Spinal cord (tissue), 10 donors: Measurements from ENCODE around the gene SUSD1. TPM values are rescaled to one million over a fixed set of nuclear protein-coding genes. Genes with fewer than 3 reads are reported as not detected.
"Not testable (repeated sequence)": the region's sequence is repeated elsewhere in the genome, so short reads cannot be mapped to it uniquely, and the experiment has no call there.

ENCODE experiments used
- DNase-seq, 6 donors: peaks; one replicate each; pipeline versions ENCODE4 v3.0.0 to v3.0.0-alpha.2; 2013 to 2015; ENCODE audit warnings: low spot score in 6 of 6, low read depth in 4 of 6
- H3K27ac ChIP-seq: one replicate; pipeline ENCODE4 v1.5.1; 2013; ENCODE audit warnings: low read depth, low read length, control low read depth
- H3K27me3 ChIP-seq: one replicate; pipeline ENCODE4 v1.6.1; 2013; ENCODE audit warnings: low read length; ENCODE audit not compliant: control insufficient read depth, insufficient read depth
- H3K36me3 ChIP-seq: one replicate; pipeline ENCODE4 v1.6.1; 2013; ENCODE audit warnings: low read length; ENCODE audit not compliant: control insufficient read depth, insufficient read depth
- H3K4me1 ChIP-seq: one replicate; pipeline ENCODE4 v1.6.1; 2013; ENCODE audit warnings: low read length; ENCODE audit not compliant: control insufficient read depth, insufficient read depth
- H3K4me3 ChIP-seq: one replicate; pipeline ENCODE4 v1.5.1; 2013; ENCODE audit warnings: low read depth, low read length, control low read depth
- H3K9me3 ChIP-seq: one replicate; pipeline ENCODE4 v1.6.1; 2013; ENCODE audit warnings: low read length; ENCODE audit not compliant: control insufficient read depth, insufficient read depth
- WGBS: methylation state at CpG from one replicate; pipeline ENCODE4 v1.1.5; 2013; ENCODE audit warnings: missing lambda C conversion rate; ENCODE audit not compliant: insufficient coverage; 5-methylcytosine and 5-hydroxymethylcytosine counted together
- polyA plus RNA-seq, 2 donors: library from polyadenylated mRNA; unstranded; fragments of 120-200 nt; gene quantifications; one replicate each; pipeline ENCODE4 v1.2.1, GENCODE V29; 2013; ENCODE audit not compliant: insufficient read length in 2 of 2
- total RNA-seq, 2 donors: library from RNA; depleted of rRNA in 1 of 2; stranded (reverse); fragments of 120-200 nt in 1 of 2; fragments of >200 nt in 1 of 2; gene quantifications; one replicate each; pipeline versions ENCODE4 v1.2.3 to v1.2.4, GENCODE V29; 2013 to 2014
- donor health status: healthy.

The SUSD1 gene
- total and polyA plus RNA-seq, 4 donors, result 12.9 to 39.0 (median 15.3) TPM

DNA sequence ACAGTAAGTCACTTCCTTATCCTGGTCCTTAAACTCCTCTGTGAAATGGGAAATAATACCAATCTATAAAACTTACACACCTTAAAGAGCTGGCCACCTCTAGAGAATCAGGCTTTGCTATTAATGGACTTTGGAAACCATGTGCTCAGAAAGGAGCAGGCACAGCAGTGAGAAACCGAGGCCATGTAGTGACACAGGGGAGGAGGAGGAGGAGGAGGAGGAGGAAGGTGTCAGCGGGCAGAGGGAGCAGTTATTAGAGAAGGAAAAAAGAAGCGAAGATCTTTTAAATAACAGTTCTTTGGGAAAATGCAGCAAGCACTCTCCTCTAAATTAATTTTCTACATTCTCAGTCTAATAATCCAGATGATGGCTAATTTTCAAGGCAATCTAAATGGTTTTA, 38.0 kb downstream of the SUSD1 start:
- Histone ChIP-seq H3K4me1 (no peaks in the 10 kb centered on the region), H3K4me3 (no peak overlapping the region), H3K27ac (no peak overlapping the region), H3K36me3 (peaks cover 7% of the 10 kb centered on the region), H3K9me3 (peaks cover 6% of the 10 kb centered on the region), H3K27me3 (no peaks in the 10 kb centered on the region)
- no peak for DNase-seq
- no CpG with 5 or more reads among the region's 3 CpGs for WGBS

DNA sequence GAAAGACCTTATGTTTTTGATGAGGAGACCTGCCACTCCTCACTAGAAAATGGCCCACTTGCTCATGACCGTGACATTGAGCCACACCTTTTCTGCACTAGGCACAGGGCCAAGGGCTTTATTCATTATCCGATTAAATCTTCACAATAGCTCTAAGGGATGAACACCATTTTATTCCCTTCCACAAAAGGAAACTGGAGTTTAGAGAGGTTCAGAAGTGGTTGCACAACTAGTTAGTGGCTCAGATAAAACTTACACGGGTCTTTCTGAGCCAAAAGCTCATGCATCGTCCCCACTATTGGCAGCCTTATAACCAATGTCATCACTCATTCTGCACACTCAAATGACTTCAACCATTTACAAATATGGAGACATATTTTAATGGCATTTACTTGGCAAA, 39.4 kb downstream of the SUSD1 start:
- no peak for DNase-seq
- no peak overlapping the region for H3K4me3 ChIP-seq
- H3K4me1 ChIP-seq, result no peaks in the 10 kb centered on the region
- H3K36me3 ChIP-seq, result peaks cover 7% of the 10 kb centered on the region
- H3K27ac ChIP-seq, result no peak overlapping the region
- no peaks in the 10 kb centered on the region for H3K27me3 ChIP-seq
- peaks cover 6% of the 10 kb centered on the region for H3K9me3 ChIP-seq
- WGBS, result 100% methylated on average over 2 of the region's 4 CpGs

DNA sequence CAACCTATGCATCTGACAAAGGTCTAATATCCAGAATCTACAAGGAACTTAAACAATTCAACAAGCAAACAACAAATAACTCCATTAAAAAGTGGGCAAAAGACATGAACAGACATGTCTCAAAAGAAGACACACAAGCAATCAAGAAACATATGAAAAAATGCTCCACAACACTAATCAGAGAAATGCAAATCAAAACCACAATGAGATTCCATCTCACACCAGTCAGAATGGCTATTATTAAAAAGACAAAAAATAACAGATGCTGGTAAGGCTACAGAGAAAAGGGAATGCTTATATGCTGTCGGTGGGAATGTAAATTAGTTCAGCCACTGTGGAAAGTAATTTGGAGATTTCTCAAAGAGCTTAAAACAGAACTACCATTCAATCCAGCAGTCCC, 41.3 kb downstream of the SUSD1 start:
- H3K27ac ChIP-seq, H3K4me1 ChIP-seq, H3K36me3 ChIP-seq, H3K9me3 ChIP-seq, H3K4me3 ChIP-seq, DNase-seq, H3K27me3 ChIP-seq: not testable (repeated sequence)
- WGBS, result no CpG with 5 or more reads among the region's 1 CpG

DNA sequence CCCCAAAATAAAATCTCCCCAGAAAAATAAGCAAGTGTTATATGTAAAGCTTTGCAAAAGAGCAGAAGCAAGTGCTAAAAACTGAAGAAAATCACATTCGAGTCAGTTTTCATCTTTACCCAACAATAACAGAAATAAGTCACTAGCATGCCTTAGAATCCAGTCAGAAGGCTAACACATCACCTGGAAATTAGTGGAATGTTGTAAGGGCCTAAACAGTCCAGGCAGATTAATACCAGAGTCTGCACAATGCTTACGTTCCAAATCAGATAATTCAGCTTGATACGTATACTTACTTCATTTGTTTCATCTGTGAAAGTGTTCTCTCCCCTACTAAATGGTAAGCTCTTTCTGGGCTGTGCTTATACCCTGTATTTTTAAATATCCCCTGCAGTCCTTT, 42.7 kb downstream of the SUSD1 start:
- Histone ChIP-seq H3K4me3 (no peak overlapping the region), H3K4me1 (no peaks in the 10 kb centered on the region), H3K9me3 (peaks cover 6% of the 10 kb centered on the region), H3K36me3 (peaks cover 7% of the 10 kb centered on the region), H3K27me3 (no peaks in the 10 kb centered on the region), H3K27ac (no peak overlapping the region)
- WGBS, result no CpG with 5 or more reads among the region's 3 CpGs
- DNase-seq, result no peak

DNA sequence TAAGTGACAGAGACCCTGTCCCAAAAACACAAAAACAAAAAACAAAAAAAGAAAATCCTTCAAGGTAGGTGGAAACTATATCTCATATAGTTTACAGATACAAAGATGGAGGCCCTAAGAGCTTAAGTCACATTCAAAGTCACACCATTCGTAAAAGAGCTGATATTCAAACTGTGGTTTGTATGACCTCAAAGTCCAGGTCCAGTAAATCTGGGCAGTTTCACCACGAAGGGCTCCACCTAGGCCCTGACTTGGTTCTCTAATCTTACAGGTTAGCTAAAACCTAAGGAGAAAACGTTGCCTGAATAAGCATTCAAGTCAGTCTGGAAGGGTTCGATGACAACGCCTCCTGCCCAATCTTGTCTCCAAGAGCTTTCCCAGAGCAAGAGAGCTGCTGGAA, 44.1 kb downstream of the SUSD1 start:
- no peak overlapping the region for H3K4me3 ChIP-seq
- DNase-seq, result no peak
- H3K9me3 ChIP-seq, result peaks cover 6% of the 10 kb centered on the region
- peaks cover 7% of the 10 kb centered on the region for H3K36me3 ChIP-seq
- no peak overlapping the region for H3K27ac ChIP-seq
- H3K4me1 ChIP-seq, result no peaks in the 10 kb centered on the region
- 79% methylated on average over 5 of the region's 5 CpGs for WGBS
- H3K27me3 ChIP-seq, result no peaks in the 10 kb centered on the region

DNA sequence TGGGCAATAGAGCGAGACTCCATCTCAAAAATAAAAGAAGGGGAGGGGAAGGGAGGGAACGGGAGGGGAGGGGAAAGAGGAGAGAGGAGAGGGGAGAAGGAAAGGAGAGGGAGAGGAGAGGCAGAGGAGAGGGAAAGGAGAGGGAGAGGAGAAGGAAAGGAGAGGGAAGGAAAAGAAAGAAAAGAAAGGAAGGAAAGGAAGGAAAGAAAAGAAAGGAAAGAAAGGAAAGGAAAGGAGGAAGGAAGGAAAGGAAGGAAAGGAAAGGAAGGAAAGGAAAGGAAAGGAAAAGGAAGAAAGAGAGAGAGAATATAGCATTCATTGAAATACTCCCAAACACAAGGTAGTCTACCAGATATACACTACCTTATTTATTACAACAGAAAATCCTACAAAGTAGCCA, 44.8 kb downstream of the SUSD1 start:
- Histone ChIP-seq H3K27ac (no peak overlapping the region), H3K4me1 (no peaks in the 10 kb centered on the region), H3K27me3 (no peaks in the 10 kb centered on the region), H3K36me3 (peaks cover 7% of the 10 kb centered on the region), H3K9me3 (peaks cover 6% of the 10 kb centered on the region), H3K4me3 (no peak overlapping the region)
- 68% methylated on average over 2 of the region's 2 CpGs for WGBS
- no peak for DNase-seq

DNA sequence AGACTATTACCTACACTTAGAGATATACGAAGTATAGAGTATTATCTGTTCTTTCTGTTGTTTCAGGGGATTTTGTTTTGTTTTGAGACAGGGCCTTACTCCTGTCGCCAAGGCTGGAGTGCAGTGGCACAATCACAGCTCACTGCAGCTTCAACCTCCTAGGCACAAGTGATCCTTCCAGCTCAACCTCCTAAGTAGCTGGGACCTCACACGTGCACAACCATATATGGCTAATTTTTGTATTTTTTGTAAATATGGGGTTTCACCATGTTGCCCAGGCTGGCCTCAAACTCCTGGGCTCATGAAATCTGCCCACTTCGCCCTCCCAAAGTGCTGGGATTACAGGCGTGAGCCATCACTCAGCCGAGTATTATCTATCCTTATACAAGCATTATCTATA, 45.9 kb downstream of the SUSD1 start:
- Histone ChIP-seq H3K9me3 (peaks cover 6% of the 10 kb centered on the region), H3K27me3 (no peaks in the 10 kb centered on the region), H3K27ac (no peak overlapping the region), H3K4me1 (no peaks in the 10 kb centered on the region), H3K4me3 (no peak overlapping the region), H3K36me3 (peaks cover 6% of the 10 kb centered on the region)
- DNase-seq, result no peak
- 96% methylated on average over 3 of the region's 6 CpGs for WGBS

DNA sequence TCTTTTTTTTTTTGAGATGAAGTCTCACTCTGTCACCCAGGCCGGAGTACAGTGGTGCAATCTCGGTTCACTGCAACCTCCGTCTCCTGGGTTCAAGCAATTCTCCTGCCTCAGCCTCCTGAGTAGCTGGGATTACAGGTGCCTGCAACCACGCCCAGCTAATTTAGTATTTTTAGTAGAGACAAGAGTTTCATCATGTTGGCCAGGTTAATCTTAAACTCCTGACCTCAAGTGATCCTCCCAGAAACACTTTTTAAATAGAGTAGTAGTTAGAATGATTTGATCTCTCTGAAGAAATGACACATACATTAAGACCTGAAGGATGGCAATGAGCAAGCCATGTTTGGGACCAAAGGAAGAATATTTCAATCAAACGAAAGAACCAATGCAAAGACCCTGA, 46.7 kb downstream of the SUSD1 start:
- WGBS, result 100% methylated on average over 5 of the region's 5 CpGs

DNA sequence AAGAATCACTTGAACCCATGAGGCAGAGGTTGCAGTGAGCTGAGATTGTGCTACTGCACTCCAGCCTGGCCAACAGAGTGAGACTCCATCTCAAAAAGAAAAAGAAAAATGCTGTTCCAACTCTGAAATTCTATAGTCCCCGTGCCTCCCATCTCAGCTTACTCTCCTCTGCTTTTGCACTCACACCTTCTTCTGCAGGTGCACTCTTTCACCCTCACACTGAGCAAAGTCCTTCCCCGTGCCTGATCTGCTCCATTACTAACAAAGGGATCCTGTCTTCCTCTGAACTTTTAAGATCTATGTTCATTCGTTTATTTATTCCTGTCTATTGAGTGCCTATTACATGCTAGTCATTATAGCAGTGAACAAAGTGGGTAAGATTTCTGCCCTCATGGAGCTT, 47.8 kb downstream of the SUSD1 start:
- H3K27me3 ChIP-seq, result no peaks in the 10 kb centered on the region
- WGBS, result 90% methylated on average over 2 of the region's 3 CpGs
- no peak overlapping the region for H3K27ac ChIP-seq
- no peaks in the 10 kb centered on the region for H3K4me1 ChIP-seq
- peaks cover 14% of the 10 kb centered on the region for H3K36me3 ChIP-seq
- H3K9me3 ChIP-seq, result no peaks in the 10 kb centered on the region
- no peak for DNase-seq
- H3K4me3 ChIP-seq, result no peak overlapping the region

More for the DNA sequence above, 46.7 kb downstream of the SUSD1 start:
- not testable (repeated sequence) for H3K4me3 ChIP-seq, H3K4me1 ChIP-seq, DNase-seq, H3K9me3 ChIP-seq, H3K27ac ChIP-seq, H3K27me3 ChIP-seq
- H3K36me3 ChIP-seq, result peaks cover 11% of the 10 kb centered on the region

DNA sequence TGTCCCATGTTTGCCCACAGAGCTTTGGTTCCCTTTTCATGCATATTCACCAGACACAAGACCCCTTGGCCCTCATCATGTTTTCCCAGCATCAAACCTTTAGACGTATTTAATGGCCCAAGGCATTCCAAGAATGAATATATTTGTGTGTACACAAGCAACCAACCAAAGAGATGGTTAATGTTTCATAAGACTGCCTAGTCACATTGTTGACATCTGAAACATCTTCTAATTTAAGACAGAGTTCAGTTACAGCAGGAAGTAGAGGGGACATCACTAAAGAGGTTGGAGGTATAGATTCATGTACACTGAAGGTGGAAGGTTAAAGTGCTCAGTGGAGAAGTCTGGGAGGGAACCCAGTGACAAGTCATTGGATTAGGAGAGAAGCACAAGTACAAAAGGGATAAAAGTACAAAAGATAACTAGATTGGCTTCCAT, 49.1 kb downstream of the SUSD1 start:
- no peaks in the 10 kb centered on the region for H3K4me1 ChIP-seq
- no peak overlapping the region for H3K4me3 ChIP-seq
- DNase-seq, result no peak
- H3K27ac ChIP-seq, result no peak overlapping the region
- no peaks in the 10 kb centered on the region for H3K9me3 ChIP-seq
- peaks cover 14% of the 10 kb centered on the region for H3K36me3 ChIP-seq
- WGBS, result no CpG with 5 or more reads among the region's 1 CpG
- no peaks in the 10 kb centered on the region for H3K27me3 ChIP-seq
